Activated T-helper 9 cell treated with anti-CD3 and anti-CD28 coated beads, Interleukin-2, amount 50 U/mL, for 16 hours (primary cell): Measurements from ENCODE around the gene RHBDF1.

Experiments used
- DNase-seq: peaks from one replicate; pipeline ENCODE4 v3.0.0-alpha.2; 2020; ENCODE audit warnings: low read depth

RHBDF1 gene

GRCh38 chr16:94918-95265 is 22.5 kb upstream of the RHBDF1 start:
- DNase-seq = no peak

GRCh38 chr16:92431-93339 is 20.3 kb upstream of the RHBDF1 start:
- DNase-seq = no peak

- DNase-seq = no peak
These were observed 19.1 kb upstream of the RHBDF1 start for GRCh38 chr16:91484-91883.

GRCh38 chr16:89391-90302 is 17.2 kb upstream of the RHBDF1 start:
- no peak for DNase-seq

GRCh38 chr16:88613-89012 is 16.2 kb upstream of the RHBDF1 start:
- no peak for DNase-seq

GRCh38 chr16:86483-86952 is 14.1 kb upstream of the RHBDF1 start:
- DNase-seq = no peak

- no peak for DNase-seq
These were observed 13.4 kb upstream of the RHBDF1 start for GRCh38 chr16:85865-86264.

GRCh38 chr16:85407-85782 is 13.0 kb upstream of the RHBDF1 start:
- no peak for DNase-seq

GRCh38 chr16:84718-85406 is 12.4 kb upstream of the RHBDF1 start:
- peak; percentile 26 for DNase-seq

- DNase-seq = no peak
These were observed 11.6 kb upstream of the RHBDF1 start for GRCh38 chr16:83781-84615.

- DNase-seq = no peak
These were observed 10.7 kb upstream of the RHBDF1 start for GRCh38 chr16:83060-83603.

GRCh38 chr16:79151-80054 is 7.0 kb upstream of the RHBDF1 start:
- DNase-seq = no peak

GRCh38 chr16:78444-79150 is 6.2 kb upstream of the RHBDF1 start:
- no peak for DNase-seq

- DNase-seq = peak; percentile 75
These were observed 5.5 kb upstream of the RHBDF1 start, which contains the start of gene MPG for GRCh38 chr16:77807-78443. TSS of gene MPG (plus strand) at chr16:78225. CDS start at chr16:78310, 85 bp downstream.

GRCh38 chr16:77273-77806 is 4.9 kb upstream of the RHBDF1 start:
- DNase-seq = no peak

GRCh38 chr16:76535-77272 is 4.3 kb upstream of the RHBDF1 start:
- no peak for DNase-seq

- DNase-seq = no peak
These were observed 3.4 kb upstream of the RHBDF1 start for GRCh38 chr16:75580-76501.
